HepG2 (cell line): ENCODE results near the gene GGA1. TPM values are rescaled to one million over a fixed set of nuclear protein-coding genes. Genes with fewer than 3 reads are reported as not detected.
A peak's percentile ranks its signal among the peaks of the same experiment; 100 is the strongest.

Source experiments
- AKAP8 ChIP-seq: sonication (generic); formaldehyde crosslinking; IDR thresholded peaks from 2 replicates; pipeline ENCODE4 v1.5.1; 2020; ENCODE audit warnings: mild to moderate bottlenecking, missing genetic modification reagents
- ATF7-NPFF ChIP-seq: sonication (generic); formaldehyde crosslinking; IDR thresholded peaks from 2 replicates; pipeline ENCODE4 v1.8.1; 2023; ENCODE audit warnings: mild to moderate bottlenecking, low read depth, missing genetic modification reagents, moderate library complexity
- EED ChIP-seq: sonication (generic); formaldehyde crosslinking; IDR thresholded peaks from 2 replicates; pipeline ENCODE4 v1.5.0; 2020; ENCODE audit warnings: mild to moderate bottlenecking, missing genetic modification reagents
- HDAC1 ChIP-seq: sonication (generic); formaldehyde crosslinking; IDR thresholded peaks from 2 replicates; pipeline ENCODE4 v1.5.1; 2020; ENCODE audit warnings: mild to moderate bottlenecking, missing genetic modification reagents
- HNF1A ChIP-seq, 2 experiments: sonication (generic) in 1 of 2; formaldehyde crosslinking in 1 of 2; IDR thresholded peaks; 2 replicates each; pipeline versions ENCODE4 v1.4.0 to v1.6.1; 2016 to 2020; ENCODE audit warnings: borderline replicate concordance in 1 of 2, low read depth in 1 of 2, mild to moderate bottlenecking in 1 of 2, missing genetic modification reagents in 1 of 2
- HOXA9 ChIP-seq: sonication (generic); formaldehyde crosslinking; IDR thresholded peaks from 2 replicates; pipeline ENCODE4 v1.8.1; 2022; ENCODE audit warnings: missing genetic modification reagents, mild to moderate bottlenecking, moderate library complexity, borderline replicate concordance
- KDM4B ChIP-seq: sonication (generic); formaldehyde crosslinking; IDR thresholded peaks from 2 replicates; pipeline ENCODE4 v1.4.0; 2020; ENCODE audit warnings: missing genetic modification reagents
- LCORL ChIP-seq, 2 experiments: fragments of 450-650 bp in 1 of 2; sonication (generic) in 1 of 2; formaldehyde crosslinking in 1 of 2; IDR thresholded peaks; 2 replicates each; pipeline versions ENCODE4 v1.5.0 to v1.6.1; 2017 to 2020; ENCODE audit warnings: antibody characterized with exemption in 1 of 2, missing genetic modification reagents in 1 of 2
- RFXANK ChIP-seq: IDR thresholded peaks from 2 replicates; pipeline ENCODE4 v1.6.1; 2016
- SSRP1 ChIP-seq: IDR thresholded peaks from 2 replicates; pipeline ENCODE4 v1.6.1; 2016; ENCODE audit warnings: control low read depth
- SUZ12 ChIP-seq: fragments of 150-350 bp; IDR thresholded peaks from 2 replicates; pipeline ENCODE4 v1.6.1; 2014; ENCODE audit warnings: low read depth, low read length
- TMF1 ChIP-seq: sonication (generic); formaldehyde crosslinking; IDR thresholded peaks from 2 replicates; pipeline ENCODE4 v1.8.1; 2022; ENCODE audit warnings: low read depth, missing genetic modification reagents
- ZFP41 ChIP-seq: sonication (generic); formaldehyde crosslinking; IDR thresholded peaks from 2 replicates; pipeline ENCODE4 v1.4.0; 2020; ENCODE audit warnings: mild to moderate bottlenecking, missing genetic modification reagents, borderline replicate concordance
- ZFP82 ChIP-seq: sonication (generic); formaldehyde crosslinking; IDR thresholded peaks from 2 replicates; pipeline ENCODE4 v1.5.1; 2020; ENCODE audit warnings: mild to moderate bottlenecking, missing genetic modification reagents, borderline replicate concordance
- ZNF124 ChIP-seq: sonication (generic); formaldehyde crosslinking; IDR thresholded peaks from 2 replicates; pipeline ENCODE4 v1.4.0; 2020; ENCODE audit warnings: missing genetic modification reagents
- ZNF160 ChIP-seq: sonication (generic); formaldehyde crosslinking; IDR thresholded peaks from 2 replicates; pipeline ENCODE4 v1.8.0; 2022; ENCODE audit warnings: mild to moderate bottlenecking, inconsistent platforms, missing genetic modification reagents
- ZNF205 ChIP-seq: IDR thresholded peaks from 2 replicates; pipeline ENCODE4 v1.6.1; 2018; ENCODE audit warnings: missing biosample characterization, missing genetic modification reagents
- ZNF253 ChIP-seq: sonication (generic); formaldehyde crosslinking; IDR thresholded peaks from 2 replicates; pipeline ENCODE4 v1.8.0; 2022; ENCODE audit warnings: mild to moderate bottlenecking, missing genetic modification reagents, borderline replicate concordance
- ZNF343 ChIP-seq: sonication (generic); formaldehyde crosslinking; IDR thresholded peaks from 2 replicates; pipeline ENCODE4 v1.4.0; 2020; ENCODE audit warnings: mild to moderate bottlenecking, missing genetic modification reagents
- ZNF382 ChIP-seq: sonication (generic); formaldehyde crosslinking; IDR thresholded peaks from 2 replicates; pipeline ENCODE4 v1.5.0; 2020; ENCODE audit warnings: missing genetic modification reagents, mild to moderate bottlenecking, borderline replicate concordance
- ZNF460 ChIP-seq: sonication (generic); formaldehyde crosslinking; IDR thresholded peaks from 2 replicates; pipeline ENCODE4 v1.5.1; 2020; ENCODE audit warnings: missing genetic modification reagents, mild to moderate bottlenecking, borderline replicate concordance
- ZNF496 ChIP-seq: sonication (generic); formaldehyde crosslinking; IDR thresholded peaks from 2 replicates; pipeline ENCODE4 v1.8.1; 2023; ENCODE audit warnings: mild to moderate bottlenecking, moderate library complexity, missing genetic modification reagents; ENCODE audit not compliant: insufficient replicate concordance
- ZNF564 ChIP-seq: sonication (generic); formaldehyde crosslinking; IDR thresholded peaks from 2 replicates; pipeline ENCODE4 v1.8.1; 2023; ENCODE audit warnings: mild to moderate bottlenecking, missing genetic modification reagents
- ZNF788 ChIP-seq: sonication (generic); formaldehyde crosslinking; IDR thresholded peaks from 2 replicates; pipeline ENCODE4 v1.5.0; 2020; ENCODE audit warnings: mild to moderate bottlenecking, missing genetic modification reagents, borderline replicate concordance
- ZNF891 ChIP-seq: sonication (generic); formaldehyde crosslinking; IDR thresholded peaks from 2 replicates; pipeline ENCODE4 v1.5.0; 2020; ENCODE audit warnings: mild to moderate bottlenecking, missing genetic modification reagents
- polyA plus RNA-seq, 8 experiments: library from polyadenylated mRNA; depleted of rRNA in 3 of 8; stranded (reverse) in 7 of 8; unstranded in 1 of 8; fragments of >200 nt; fragmentation: Illumina TruSeq in 4 of 8; extraction: Trizol in 4 of 8; gene quantifications; 2 replicates each; pipeline versions ENCODE4 v1.2.1 to v1.2.3, GENCODE V29; 2011 to 2016; ENCODE audit warnings: low read depth in 4 of 8, missing spikeins in 1 of 8, mixed read lengths in 1 of 8; ENCODE audit not compliant: insufficient read depth in 1 of 8
- total RNA-seq, 5 experiments: library from RNA; depleted of rRNA; stranded (reverse); fragments of >200 nt; fragmentation: Illumina TruSeq; extraction: Trizol; gene quantifications; 2 replicates each; pipeline ENCODE4 v1.2.3, GENCODE V29; 2016; ENCODE audit warnings: low read depth in 1 of 5
- TF ChIP-seq, protein P1 (sequence below): sonication (generic); formaldehyde crosslinking; IDR thresholded peaks from 2 replicates; pipeline ENCODE4 v1.4.0; 2020; ENCODE audit warnings: missing genetic modification reagents, low read depth, mild to moderate bottlenecking, borderline replicate concordance

The GGA1 gene
- total and polyA plus RNA-seq, 2 of the 13 experiments (the other 11 are each of a cell fraction or from before 2014, with no cell fraction given), result 29.1 to 87.2 TPM

GRCh38 chr22:37608477-37609239, at the start of gene GGA1 (continued):
- TF ChIP-seq, protein P1, sequence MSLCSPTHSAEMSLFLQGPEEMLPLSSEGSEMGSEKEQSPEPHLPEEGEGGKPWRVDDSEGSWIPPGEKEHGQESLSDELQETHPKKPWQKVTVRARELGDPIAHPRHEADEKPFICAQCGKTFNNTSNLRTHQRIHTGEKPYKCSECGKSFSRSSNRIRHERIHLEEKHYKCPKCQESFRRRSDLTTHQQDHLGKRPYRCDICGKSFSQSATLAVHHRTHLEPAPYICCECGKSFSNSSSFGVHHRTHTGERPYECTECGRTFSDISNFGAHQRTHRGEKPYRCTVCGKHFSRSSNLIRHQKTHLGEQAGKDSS (CRISPR knock-in tag), result peak; percentile 42; the same call in 1 of the 2 replicates
- no peak for TF ChIP-seq ZNF496 (CRISPR knock-in tag)
- no peak for TF ChIP-seq RFXANK (CRISPR knock-in tag)
- 0 out of 2 replicates have a peak, but pooled peaks have one; percentile 11 for TF ChIP-seq ZNF205 (CRISPR knock-in tag)
- peak; percentile 89 for TF ChIP-seq HDAC1 (CRISPR knock-in tag)
- TF ChIP-seq ZNF160 (CRISPR knock-in tag), result peak; percentile 22; the same call in 1 of the 2 replicates
- no peak for TF ChIP-seq HNF1A (IDR thresholded peaks at IDR 0.05; ENCODE audit: low read depth)
- TF ChIP-seq HNF1A (CRISPR knock-in tag; IDR thresholded peaks at IDR 0.05; ENCODE audit: borderline replicate concordance), result no peak; the same call in 1 of the 2 replicates
- no peak for TF ChIP-seq ZNF253 (CRISPR knock-in tag)
- TF ChIP-seq ZNF460 (CRISPR knock-in tag), result no peak
- 0 out of 2 replicates have a peak, but pooled peaks have one; percentile 36 for TF ChIP-seq ZNF124 (CRISPR knock-in tag)
- TF ChIP-seq ZFP82 (CRISPR knock-in tag), result peak; percentile 27; the same call in 1 of the 2 replicates
- no peak for TF ChIP-seq ZNF788
- no peak for TF ChIP-seq SUZ12
- no peak for TF ChIP-seq HOXA9 (CRISPR knock-in tag)
- TF ChIP-seq ATF7-NPFF (CRISPR knock-in tag), result no peak; the same call in 1 of the 2 replicates
- no peak for TF ChIP-seq ZNF564 (CRISPR knock-in tag)
- TF ChIP-seq ZNF891, result 0 out of 2 replicates have a peak, but pooled peaks have one; percentile 26
- no peak; the same call in 1 of the 2 replicates for TF ChIP-seq KDM4B (CRISPR knock-in tag)
- TF ChIP-seq LCORL (IDR thresholded peaks at IDR 0.05), result no peak
- peak; percentile 52 for TF ChIP-seq LCORL (CRISPR knock-in tag; IDR thresholded peaks at IDR 0.05)
- no peak for TF ChIP-seq ZNF382 (CRISPR knock-in tag)
- TF ChIP-seq EED (CRISPR knock-in tag), result no peak
- peak; percentile 34; the same call in 1 of the 2 replicates for TF ChIP-seq TMF1 (CRISPR knock-in tag)
- no peak; the same call in 1 of the 2 replicates for TF ChIP-seq ZFP41
- 0 out of 2 replicates have a peak, but pooled peaks have one; percentile 16 for TF ChIP-seq AKAP8 (CRISPR knock-in tag)
- peak; percentile 87; the same call in 1 of the 2 replicates for TF ChIP-seq ZNF343 (CRISPR knock-in tag)
- TF ChIP-seq SSRP1 (CRISPR knock-in tag), result no peak
